Hypothalamus (tissue), 51 donors: Measurements from ENCODE around the gene POLG.

Source experiments
- DNase-seq, 51 donors: peaks; one replicate each; lab custom pipeline; 2025; lab: John Stamatoyannopoulos, UW

The POLG gene

GRCh38 chr15:89334510-89335297, at the start of gene POLG:
Gene POLG (minus strand): TSS chr15:89334824. CDS start chr15:89333754, 1,070 bp downstream.
- peak; percentile 80 to 100 (median 98) for DNase-seq

- DNase-seq: no peak
Observed at GRCh38 chr15:89384176-89384604, 49.6 kb upstream of the POLG start.

- peak in 39 of 51 donors; percentile 20 to 85 (median 68) for DNase-seq
Observed at GRCh38 chr15:89383365-89384175, 48.9 kb upstream of the POLG start.

GRCh38 chr15:89381888-89382686, 47.5 kb upstream of the POLG start:
- DNase-seq: peak in 4 of 51 donors; percentile 12 to 61 (median 18)

- peak in 1 of 51 donors; percentile 25 for DNase-seq
Observed at GRCh38 chr15:89381331-89381730, 46.7 kb upstream of the POLG start.

GRCh38 chr15:89379818-89380217, 45.2 kb upstream of the POLG start:
- peak in 1 of 51 donors; percentile 24 for DNase-seq

GRCh38 chr15:89379251-89379695, 44.6 kb upstream of the POLG start:
- DNase-seq: no peak

GRCh38 chr15:89378296-89379151, 43.9 kb upstream of the POLG start:
- DNase-seq: peak in 2 of 51 donors; percentile 64 to 76

- peak in 3 of 51 donors; percentile 15 to 77 (median 70) for DNase-seq
Observed at GRCh38 chr15:89377842-89378295, 43.2 kb upstream of the POLG start.

GRCh38 chr15:89377024-89377841, 42.6 kb upstream of the POLG start:
- DNase-seq: peak in 1 of 51 donors; percentile 18

- DNase-seq: no peak
Observed at GRCh38 chr15:89376388-89376787, 41.8 kb upstream of the POLG start.

GRCh38 chr15:89375093-89376005, 40.7 kb upstream of the POLG start:
- DNase-seq: no peak

- no peak for DNase-seq
Observed at GRCh38 chr15:89374086-89374981, 39.7 kb upstream of the POLG start.

GRCh38 chr15:89372069-89372935, 37.7 kb upstream of the POLG start:
- no peak for DNase-seq

- DNase-seq: peak in 13 of 51 donors; percentile 16 to 60 (median 44)
Observed at GRCh38 chr15:89371228-89372044, 36.8 kb upstream of the POLG start.
